Lung (tissue), 12 donors: ENCODE results near the gene GCC2. TPM values are rescaled to one million over a fixed set of nuclear protein-coding genes. Genes with fewer than 3 reads are reported as not detected.
A peak's percentile ranks its signal among the peaks of the same experiment; 100 is the strongest.

Experiments used
- ATAC-seq: fragments of 200-7000 bp; cut with Tn5 transposase; one replicate; pipeline ENCODE4 v1.9.1; 2020; ENCODE audit warnings: moderate number of reproducible peaks; ENCODE audit not compliant: insufficient read depth, low FRiP score
- DNase-seq, 3 donors: peaks; one replicate each; pipeline ENCODE4 v3.0.0-alpha.2; 2013 to 2017
- H3K27ac ChIP-seq, 2 donors: one replicate each; pipeline ENCODE4 v1.5.1; 2013; ENCODE audit warnings: mild to moderate bottlenecking in 2 of 2, moderate library complexity in 2 of 2, control low read depth in 1 of 2, inconsistent platforms in 1 of 2, low read depth in 1 of 2, low read length in 1 of 2
- H3K27me3 ChIP-seq, 3 donors: one replicate each; pipeline ENCODE4 v1.5.1; 2013; ENCODE audit warnings: low read length in 2 of 3; ENCODE audit not compliant: control insufficient read depth in 3 of 3, insufficient read depth in 3 of 3
- H3K36me3 ChIP-seq, 4 donors: one replicate each; pipeline ENCODE4 v1.5.1; 2013; ENCODE audit warnings: low read length in 4 of 4, mild to moderate bottlenecking in 1 of 4, moderate library complexity in 1 of 4; ENCODE audit not compliant: control insufficient read depth in 4 of 4, insufficient read depth in 4 of 4
- H3K4me1 ChIP-seq, 5 donors: one replicate each; pipeline ENCODE4 v1.5.1; 2013; ENCODE audit warnings: low read length in 5 of 5, mild to moderate bottlenecking in 2 of 5, moderate library complexity in 1 of 5; ENCODE audit not compliant: control insufficient read depth in 5 of 5, insufficient read depth in 5 of 5
- H3K4me3 ChIP-seq: one replicate; pipeline ENCODE4 v1.5.1; 2013; ENCODE audit warnings: mild to moderate bottlenecking, control low read depth, moderate library complexity
- H3K9ac ChIP-seq, 2 donors: one replicate each; pipeline ENCODE4 v1.5.1; 2013; ENCODE audit warnings: low read length in 2 of 2, control low read depth in 1 of 2; ENCODE audit not compliant: insufficient read depth in 1 of 2
- H3K9me3 ChIP-seq, 4 donors: one replicate each; pipeline ENCODE4 v1.5.1; 2013; ENCODE audit warnings: low read length in 3 of 4, mild to moderate bottlenecking in 1 of 4, moderate library complexity in 1 of 4; ENCODE audit not compliant: control insufficient read depth in 4 of 4, insufficient read depth in 3 of 4
- CTCF ChIP-seq: IDR thresholded peaks from 2 replicates; pipeline ENCODE4 v1.5.1; 2012; ENCODE audit warnings: mild to moderate bottlenecking; ENCODE audit errors: control extremely low read depth, extremely low read depth
- WGBS, 2 donors: extraction: QIAGEN DNeasy Blood & Tissue Kit; methylation state at CpG; one replicate each; pipeline ENCODE4 v1.1.7; 2013; 5-methylcytosine and 5-hydroxymethylcytosine counted together
- polyA plus RNA-seq, 2 donors: library from polyadenylated mRNA; stranded (reverse); fragments of 200-250 nt; gene quantifications; one replicate each; pipeline ENCODE4 v1.2.1, GENCODE V29; 2013
- total RNA-seq, 2 donors: library from RNA; depleted of rRNA in 1 of 2; stranded (reverse); fragments of >200 nt in 1 of 2; gene quantifications; one replicate each; pipeline ENCODE4 v1.2.1, GENCODE V29; 2014 to 2021
- donor health status: control.
- donor health status: control.
- donor health status: Bipolar disorder and iron deficiency.
- donor health status: healthy.
- donor health status: DM: yes; HTN: yes; CAD: no.

GCC2 gene
- total and polyA plus RNA-seq, 4 donors, result 10.4 to 111 (median 23.0) TPM

GRCh38 chr2:108401800-108402199, 47.2 kb upstream of the GCC2 start:
- H3K9me3 ChIP-seq, result peaks cover 0 to 27% (median 13%) of the 10 kb centered on the region in 4 donors

GRCh38 chr2:108403494-108403893, 45.5 kb upstream of the GCC2 start:
- TF ChIP-seq CTCF, result no peak
- H3K27ac ChIP-seq, result no peak overlapping the region
- peaks cover 0 to 26% (median 11%) of the 10 kb centered on the region in 4 donors for H3K9me3 ChIP-seq
- no peak for ATAC-seq
- no peaks in the 10 kb centered on the region for H3K36me3 ChIP-seq
- no peak overlapping the region for H3K4me3 ChIP-seq
- peak; percentile 80 to 84 (median 84) for DNase-seq
- H3K27me3 ChIP-seq, result no peaks in the 10 kb centered on the region
- WGBS, 2 donors, result 60 to 64% methylated on average over 7 of the region's 7 CpGs
- peaks cover 0 to 7% (median 0%) of the 10 kb centered on the region in 5 donors for H3K4me1 ChIP-seq
- H3K9ac ChIP-seq, result no peak overlapping the region

More at GRCh38 chr2:108401800-108402199, 47.2 kb upstream of the GCC2 start:
- ATAC-seq, result no peak
- no peak overlapping the region for H3K4me3 ChIP-seq
- peak in 1 of 3 donors; percentile 5 for DNase-seq
- 84 to 86% methylated on average over 3 of the region's 3 CpGs for WGBS, 2 donors
- H3K4me1 ChIP-seq, result peaks cover 0 to 7% (median 0%) of the 10 kb centered on the region in 5 donors
- no peaks in the 10 kb centered on the region for H3K27me3 ChIP-seq
- no peak for TF ChIP-seq CTCF
- no peak overlapping the region for H3K9ac ChIP-seq
- H3K27ac ChIP-seq, result no peak overlapping the region
- H3K36me3 ChIP-seq, result no peaks in the 10 kb centered on the region

GRCh38 chr2:108404784-108405397, 44.1 kb upstream of the GCC2 start:
- Histone ChIP-seq H3K9ac (no peak overlapping the region), H3K27me3 (no peaks in the 10 kb centered on the region), H3K4me3 (no peak overlapping the region), H3K36me3 (no peaks in the 10 kb centered on the region), H3K9me3 (peaks cover 0 to 16% (median 4%) of the 10 kb centered on the region in 4 donors), H3K27ac (no peak overlapping the region), H3K4me1 (peaks cover 0 to 7% (median 0%) of the 10 kb centered on the region in 5 donors)
- DNase-seq (no peak), ATAC-seq (no peak)
- WGBS, 2 donors, result 80 to 86% methylated on average over 4 of the region's 4 CpGs
- no peak for TF ChIP-seq CTCF
